ENCODE results near the gene IGFBP7. TPM values are rescaled to one million over a fixed set of nuclear protein-coding genes. Genes with fewer than 3 reads are reported as not detected.

Gene IGFBP7
- total RNA-seq, 1 donor = 263 TPM

DNA sequence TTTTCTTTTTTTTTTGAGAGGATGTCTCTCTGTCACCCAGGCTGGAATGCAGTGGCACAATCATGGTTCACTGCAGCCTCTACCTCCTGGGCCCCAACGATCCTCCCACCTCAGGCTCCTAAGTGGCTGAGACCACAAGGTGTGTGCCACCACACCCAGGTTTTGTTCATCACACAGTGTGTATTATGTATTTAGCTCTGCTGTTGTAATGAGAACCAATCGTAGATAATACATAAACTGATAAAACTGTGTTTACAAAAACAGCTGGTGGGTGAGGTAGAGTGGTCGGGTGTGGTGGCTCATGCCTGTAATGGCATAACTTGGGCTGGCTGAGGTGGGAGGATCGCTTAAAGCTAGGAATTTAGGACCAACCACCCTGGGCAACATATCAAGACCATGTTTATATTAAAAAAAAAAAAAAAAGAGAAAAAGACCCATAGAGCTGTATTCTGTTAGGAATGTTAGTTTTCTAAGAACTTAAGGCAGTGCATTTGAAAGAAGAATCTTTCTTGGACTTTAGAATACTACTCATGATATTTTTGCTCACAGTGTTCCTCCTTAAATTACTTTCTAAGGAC, 96.6 kb downstream of the IGFBP7 start:
- H3K4me3 ChIP-seq (ENCODE audit: low read depth, low read length) = no peak overlapping the region
- no peak for DNase-seq (ENCODE audit: low read depth)
- TF ChIP-seq, protein P1, sequence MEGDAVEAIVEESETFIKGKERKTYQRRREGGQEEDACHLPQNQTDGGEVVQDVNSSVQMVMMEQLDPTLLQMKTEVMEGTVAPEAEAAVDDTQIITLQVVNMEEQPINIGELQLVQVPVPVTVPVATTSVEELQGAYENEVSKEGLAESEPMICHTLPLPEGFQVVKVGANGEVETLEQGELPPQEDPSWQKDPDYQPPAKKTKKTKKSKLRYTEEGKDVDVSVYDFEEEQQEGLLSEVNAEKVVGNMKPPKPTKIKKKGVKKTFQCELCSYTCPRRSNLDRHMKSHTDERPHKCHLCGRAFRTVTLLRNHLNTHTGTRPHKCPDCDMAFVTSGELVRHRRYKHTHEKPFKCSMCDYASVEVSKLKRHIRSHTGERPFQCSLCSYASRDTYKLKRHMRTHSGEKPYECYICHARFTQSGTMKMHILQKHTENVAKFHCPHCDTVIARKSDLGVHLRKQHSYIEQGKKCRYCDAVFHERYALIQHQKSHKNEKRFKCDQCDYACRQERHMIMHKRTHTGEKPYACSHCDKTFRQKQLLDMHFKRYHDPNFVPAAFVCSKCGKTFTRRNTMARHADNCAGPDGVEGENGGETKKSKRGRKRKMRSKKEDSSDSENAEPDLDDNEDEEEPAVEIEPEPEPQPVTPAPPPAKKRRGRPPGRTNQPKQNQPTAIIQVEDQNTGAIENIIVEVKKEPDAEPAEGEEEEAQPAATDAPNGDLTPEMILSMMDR (IDR thresholded peaks at IDR 0.05; ENCODE audit: insufficient read depth, low read length) = no peak

DNA sequence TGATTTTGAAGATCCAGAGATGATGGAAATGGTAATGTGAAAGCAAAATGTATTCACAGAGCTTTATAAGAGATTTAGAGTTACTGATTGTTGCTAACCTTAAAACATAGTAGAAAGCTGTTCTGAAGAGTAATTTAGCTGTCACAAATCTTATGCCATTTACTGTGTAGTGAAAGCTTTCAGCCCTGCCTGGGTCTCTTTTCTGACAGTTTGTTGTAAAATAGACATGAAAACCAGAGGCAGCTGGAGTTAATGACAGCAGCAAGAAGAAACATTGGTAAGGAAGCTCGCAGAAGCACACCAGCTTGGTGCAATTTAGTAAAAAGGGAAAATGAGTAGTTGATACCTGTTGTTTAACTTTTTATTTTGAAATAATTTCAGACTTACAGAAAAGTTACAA, 110.4 kb downstream of the IGFBP7 start:
- H3K4me3 ChIP-seq (ENCODE audit: low read depth, low read length) = no peak overlapping the region
- DNase-seq (ENCODE audit: low read depth) = no peak
- TF ChIP-seq, protein P1 (IDR thresholded peaks at IDR 0.05; ENCODE audit: insufficient read depth, low read length) = no peak

DNA sequence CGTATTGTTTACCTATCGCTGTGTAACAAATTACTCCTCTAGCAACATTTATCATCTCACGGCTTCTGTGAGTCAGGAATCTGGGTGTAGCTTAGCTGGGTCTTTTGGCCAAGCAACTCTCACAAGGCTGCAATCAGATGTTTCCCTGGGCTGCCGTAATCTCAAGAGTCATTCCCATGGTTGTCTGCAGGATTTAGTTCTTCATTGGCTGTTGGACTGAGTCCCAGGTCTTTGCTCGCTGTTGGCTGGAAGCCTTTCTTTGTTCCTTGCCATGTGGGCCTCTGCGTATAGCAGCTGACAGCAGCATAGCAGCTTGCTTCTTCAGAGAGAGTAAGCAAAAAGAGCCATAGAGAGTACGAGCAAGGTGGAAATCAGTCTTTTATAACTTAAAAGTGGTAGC, 114.7 kb downstream of the IGFBP7 start:
- peak; percentile 99 for DNase-seq (ENCODE audit: low read depth)
- H3K4me3 ChIP-seq (ENCODE audit: low read depth, low read length) = no peak overlapping the region
- TF ChIP-seq, protein P1 (IDR thresholded peaks at IDR 0.05; ENCODE audit: insufficient read depth, low read length) = no peak

DNA sequence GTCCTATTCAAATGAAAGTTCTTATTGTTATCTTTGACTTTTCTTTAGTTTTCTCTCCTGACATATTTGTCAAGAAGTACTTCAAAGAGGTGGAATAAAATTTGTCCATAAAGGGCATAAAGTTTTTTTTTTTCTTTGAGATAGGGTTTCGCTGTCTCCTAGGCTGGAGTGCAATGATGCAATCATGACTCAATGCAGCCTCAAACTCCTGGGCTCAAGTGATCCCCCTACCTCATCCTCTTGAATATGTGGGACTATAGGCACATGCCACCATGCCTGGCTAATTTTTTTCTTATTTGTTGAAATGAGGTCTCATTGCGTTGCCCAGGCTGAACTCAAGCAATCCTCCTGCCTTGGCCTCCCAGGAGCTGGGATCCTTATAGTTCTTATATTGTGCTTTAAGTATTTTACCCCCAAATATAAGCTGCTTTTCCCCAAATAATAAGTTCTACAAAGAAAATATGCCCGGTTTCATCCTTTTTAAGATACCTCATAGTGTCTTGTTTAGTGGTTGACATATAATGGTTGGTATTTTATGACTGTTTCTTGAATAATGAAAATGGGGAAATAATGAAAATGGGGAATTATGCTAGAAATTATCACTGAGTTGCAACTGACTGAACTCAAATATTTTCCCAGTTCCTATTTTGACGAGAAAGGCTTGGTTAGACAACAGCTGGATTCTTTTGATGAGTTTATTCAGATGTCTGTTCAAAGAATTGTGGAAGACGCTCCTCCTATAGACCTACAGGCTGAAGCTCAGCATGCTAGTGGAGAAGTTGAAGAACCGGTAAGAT, 119.9 kb downstream of the IGFBP7 start:
- DNase-seq (ENCODE audit: low read depth) = peak; percentile 56
- H3K4me3 ChIP-seq (ENCODE audit: low read depth, low read length) = no peak overlapping the region

DNA sequence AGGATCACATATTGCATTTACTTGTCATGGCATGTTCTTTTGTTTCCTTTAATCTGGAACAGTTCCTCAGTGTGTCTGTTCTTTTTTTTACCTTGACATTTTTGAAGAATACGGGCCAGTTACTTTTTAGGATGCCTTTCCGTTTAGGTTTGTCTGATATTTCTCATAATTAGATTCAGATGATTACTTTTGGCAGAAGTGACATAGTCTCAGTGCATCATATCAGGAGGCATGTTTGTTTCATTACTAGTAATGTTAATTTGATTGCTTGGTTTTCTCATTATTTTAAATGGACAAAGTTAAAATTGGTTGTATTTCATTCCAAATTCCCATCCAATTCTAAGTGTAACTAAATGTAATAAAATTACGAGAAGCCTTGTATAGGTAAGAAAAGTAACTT, 123.2 kb downstream of the IGFBP7 start:
- no peak overlapping the region for H3K4me3 ChIP-seq (ENCODE audit: low read depth, low read length)
- no peak for DNase-seq (ENCODE audit: low read depth)
- TF ChIP-seq, protein P1 (IDR thresholded peaks at IDR 0.05; ENCODE audit: insufficient read depth, low read length) = no peak

More for the DNA sequence above, 119.9 kb downstream of the IGFBP7 start:
- TF ChIP-seq, protein P1 (IDR thresholded peaks at IDR 0.05; ENCODE audit: insufficient read depth, low read length) = no peak

DNA sequence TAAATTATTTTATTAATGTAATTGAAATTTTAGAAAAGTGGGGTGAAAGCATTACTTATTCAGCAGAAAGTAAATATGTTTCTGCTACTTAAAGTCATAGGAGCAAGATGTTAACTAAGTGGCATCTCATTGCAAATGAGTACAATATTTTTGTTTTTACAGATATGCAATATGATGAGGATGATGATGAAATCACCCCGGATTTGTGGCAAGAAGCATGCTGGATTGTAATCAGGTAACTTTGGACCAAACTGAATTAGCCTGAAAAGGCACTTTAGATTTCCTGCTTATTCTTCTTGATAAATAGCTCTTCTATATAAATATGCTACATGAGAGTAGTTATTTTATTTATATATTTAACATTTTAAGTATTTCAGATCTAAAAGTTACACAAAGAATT, 124.0 kb downstream of the IGFBP7 start:
- TF ChIP-seq, protein P1 (IDR thresholded peaks at IDR 0.05; ENCODE audit: insufficient read depth, low read length) = no peak
- no peak for DNase-seq (ENCODE audit: low read depth)
- H3K4me3 ChIP-seq (ENCODE audit: low read depth, low read length) = no peak overlapping the region
